A204.1 (cell line): Measurements from ENCODE around the gene CANT1.
"Not testable (repeated sequence)": the region's sequence is repeated elsewhere in the genome, so short reads cannot be mapped to it uniquely, and the experiment has no call there.

ENCODE experiments used
- FAIRE-seq: peaks from 2 replicates; lab custom pipeline; 2012; peaks lifted over from hg19 to GRCh38; lab: Jason Lieb, UNC

CANT1 gene

DNA sequence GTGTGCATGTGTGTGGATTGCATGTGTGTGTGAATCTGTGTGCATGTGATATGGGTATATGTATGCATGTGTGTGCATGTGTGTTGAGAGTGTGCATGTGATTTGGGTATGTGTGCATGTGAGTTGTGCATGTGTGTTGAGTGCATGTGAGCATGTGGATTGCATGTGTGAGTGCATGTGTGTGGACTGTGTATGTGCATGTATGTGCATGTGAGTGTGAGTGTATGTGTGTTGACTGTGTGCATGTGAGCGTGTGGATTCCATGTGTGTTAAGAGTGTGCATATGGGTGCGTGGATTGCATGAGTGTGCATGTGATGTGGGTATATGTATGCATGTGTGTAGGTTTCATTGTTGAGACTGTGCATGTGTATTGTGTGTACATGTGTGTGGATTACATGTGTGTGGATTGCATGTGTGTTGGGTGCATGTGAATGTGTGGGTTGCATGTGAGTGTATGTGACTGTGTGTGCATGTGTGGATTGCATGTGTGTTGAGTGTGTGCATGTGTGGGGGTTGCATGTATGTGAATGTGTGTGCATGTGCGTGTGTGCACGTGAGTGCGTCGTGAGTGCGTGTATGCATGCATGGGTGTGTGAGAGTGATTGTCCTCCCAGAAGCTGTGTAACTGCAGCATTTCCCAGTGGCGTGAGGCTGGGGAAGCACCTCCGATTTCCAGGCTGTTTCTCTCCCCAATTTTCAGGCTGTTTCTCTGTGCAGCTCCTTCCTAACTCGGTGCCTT, 33.8 kb upstream of the CANT1 start:
- no peak for FAIRE-seq

DNA sequence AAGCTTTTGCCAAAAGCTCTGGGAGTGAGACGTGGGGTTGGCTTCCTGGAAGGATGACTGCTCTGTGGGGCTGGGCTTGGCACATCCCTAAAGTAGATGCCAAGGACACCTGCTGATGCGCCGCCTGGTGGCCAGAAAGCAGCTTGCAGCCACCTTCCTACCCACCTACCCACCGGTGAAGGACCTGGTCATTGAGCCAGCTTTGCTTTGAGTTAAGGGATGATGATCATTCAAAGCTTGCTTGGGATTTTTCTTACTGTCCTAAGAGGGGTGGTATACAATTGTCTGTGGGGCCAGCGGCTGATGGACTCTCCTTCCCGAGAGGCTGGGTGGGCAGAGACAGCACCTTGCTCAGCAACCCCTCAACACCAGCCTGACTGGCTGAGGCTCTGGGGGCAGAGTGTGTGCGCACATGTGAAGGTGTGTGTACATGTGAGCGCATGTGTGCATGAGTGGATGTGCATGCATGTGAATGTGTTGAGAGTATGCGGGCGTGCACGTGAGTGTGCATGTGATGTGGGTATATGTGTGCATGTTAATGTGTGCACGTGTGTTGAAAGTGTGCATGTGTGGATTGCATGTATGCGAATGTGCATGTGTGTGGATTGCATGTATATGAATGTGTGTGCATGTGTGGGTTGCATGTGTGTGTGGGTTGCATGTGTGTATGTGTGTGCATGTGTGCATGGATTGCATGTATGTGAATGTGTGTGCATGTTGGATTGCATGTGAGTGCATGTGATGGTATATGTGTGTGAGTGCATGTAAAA, 33.0 kb upstream of the CANT1 start:
- FAIRE-seq, result no peak

DNA sequence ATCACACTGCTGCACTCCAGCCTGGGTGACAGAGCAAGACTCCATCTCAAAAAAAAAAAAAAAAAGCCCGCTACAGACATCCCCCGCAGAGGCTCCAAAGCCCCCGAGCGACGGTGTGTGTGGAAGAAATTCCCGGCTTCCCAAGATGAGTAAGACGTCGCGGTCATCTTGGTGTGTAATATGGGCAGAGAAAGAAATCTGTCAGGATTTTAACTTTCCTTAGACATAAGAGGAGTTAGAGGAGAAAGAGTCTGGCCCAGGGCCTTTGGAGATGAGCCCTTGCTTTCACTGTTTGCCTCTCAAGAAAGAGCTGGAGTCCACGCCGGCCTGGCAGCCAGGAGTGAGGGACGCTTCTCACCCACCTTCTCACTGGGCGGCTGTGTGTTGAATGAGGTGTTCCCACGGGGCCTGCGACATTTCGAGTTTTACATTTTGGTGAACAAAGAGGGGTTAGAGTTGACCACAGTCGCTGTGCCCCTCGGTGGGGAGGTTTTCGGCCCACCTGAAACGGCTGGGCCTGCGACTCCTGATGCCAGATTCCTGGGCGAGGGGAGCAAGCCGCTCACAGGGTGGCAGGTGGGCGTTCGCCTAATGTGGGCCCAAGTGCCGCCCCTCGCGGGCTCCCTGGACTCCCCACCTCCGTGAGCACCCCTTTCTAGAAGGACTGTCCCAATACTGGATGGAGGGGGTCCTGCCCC, 32.3 kb upstream of the CANT1 start:
- no peak for FAIRE-seq

DNA sequence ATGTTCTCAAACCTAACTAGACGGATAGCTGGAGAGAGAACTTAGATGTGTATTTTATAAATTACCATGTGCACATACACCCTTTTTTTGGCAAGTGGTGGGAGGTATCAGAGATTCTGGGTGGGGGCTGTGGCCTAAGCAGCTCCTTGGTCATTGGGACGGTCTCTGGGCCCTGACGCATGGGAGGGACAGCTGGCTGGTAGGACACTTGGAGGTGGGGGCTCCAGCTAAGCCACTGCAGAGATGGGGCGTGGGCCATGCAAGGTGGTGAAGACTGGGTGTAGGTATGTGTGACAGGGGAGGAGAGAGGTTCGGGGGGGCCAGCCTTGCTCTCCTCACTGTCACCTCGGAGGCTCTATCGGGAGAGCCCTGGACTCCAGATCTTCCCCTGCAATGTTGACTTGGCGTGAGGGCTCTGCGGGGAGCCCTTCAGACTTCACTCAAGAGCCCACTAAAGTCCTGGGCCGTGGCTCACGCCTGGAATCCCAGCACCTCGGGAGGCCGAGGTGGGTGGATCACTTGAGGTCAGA, 31.5 kb upstream of the CANT1 start:
- no peak for FAIRE-seq

DNA sequence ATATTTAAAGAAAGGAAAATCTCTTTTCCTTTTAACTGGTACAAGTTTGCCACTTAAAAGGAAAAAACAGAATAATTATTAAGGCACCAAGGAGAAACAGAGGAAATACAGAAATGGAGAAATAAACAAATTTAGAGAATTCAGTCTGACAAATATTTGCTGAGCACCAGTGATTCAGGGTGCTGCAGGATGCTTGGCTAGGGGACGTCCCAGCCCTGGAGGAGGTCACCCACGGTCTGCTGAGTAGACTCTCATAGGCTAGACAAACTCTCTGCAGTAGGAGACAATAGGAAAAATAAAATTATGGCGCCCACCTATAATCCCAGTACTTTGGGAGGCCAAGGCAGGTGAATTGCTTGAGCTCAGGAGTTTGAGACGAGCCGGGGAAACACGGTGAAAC, 30.3 kb upstream of the CANT1 start:
- FAIRE-seq, result no peak

DNA sequence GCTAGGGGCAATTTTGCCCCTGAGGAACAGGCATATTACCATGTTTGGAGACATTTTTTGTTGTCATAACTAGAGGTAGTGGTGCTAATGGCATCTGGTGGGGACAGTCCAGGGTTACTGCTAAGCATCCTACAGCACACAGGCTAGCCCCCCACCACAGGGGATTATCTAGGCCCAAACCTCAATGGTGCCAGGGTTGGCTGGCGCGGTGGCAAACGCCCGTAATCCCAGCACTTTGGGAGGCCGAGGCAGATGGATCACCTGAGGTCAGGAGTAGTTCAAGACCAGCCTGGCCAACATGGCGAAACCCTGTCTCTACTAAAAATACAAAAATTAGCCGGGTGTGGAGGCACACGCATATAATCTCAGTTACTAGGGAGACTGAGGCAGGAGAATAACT, 29.6 kb upstream of the CANT1 start:
- no peak for FAIRE-seq

DNA sequence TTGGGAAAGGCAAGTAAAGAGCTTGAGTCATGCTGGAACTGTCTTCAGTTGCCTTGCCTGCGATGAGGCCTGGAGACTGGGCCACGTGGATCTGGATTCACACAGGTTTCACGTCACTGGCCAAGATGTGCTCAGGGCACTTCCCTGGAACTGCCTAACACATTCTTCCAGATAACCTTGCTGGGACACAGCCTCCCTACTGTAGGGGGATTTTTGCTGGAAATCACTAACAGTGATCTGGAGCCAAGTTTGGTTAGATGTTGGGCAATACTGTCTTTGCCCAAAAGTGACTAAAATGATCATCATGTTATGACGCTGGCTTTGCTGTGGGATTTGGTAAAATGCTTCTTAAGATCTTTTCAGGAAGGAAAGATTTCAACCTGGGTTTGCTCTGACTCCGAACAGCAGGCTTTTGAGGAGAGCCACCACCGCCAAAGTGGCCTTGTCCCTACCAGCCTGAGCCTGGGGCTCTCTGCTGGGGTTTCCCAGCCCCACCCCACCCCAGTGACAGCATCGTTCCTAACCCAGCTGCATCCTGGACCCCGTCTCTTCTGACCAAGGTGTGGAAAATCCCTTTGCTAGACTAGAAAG, 29.1 kb upstream of the CANT1 start:
- no peak for FAIRE-seq

DNA sequence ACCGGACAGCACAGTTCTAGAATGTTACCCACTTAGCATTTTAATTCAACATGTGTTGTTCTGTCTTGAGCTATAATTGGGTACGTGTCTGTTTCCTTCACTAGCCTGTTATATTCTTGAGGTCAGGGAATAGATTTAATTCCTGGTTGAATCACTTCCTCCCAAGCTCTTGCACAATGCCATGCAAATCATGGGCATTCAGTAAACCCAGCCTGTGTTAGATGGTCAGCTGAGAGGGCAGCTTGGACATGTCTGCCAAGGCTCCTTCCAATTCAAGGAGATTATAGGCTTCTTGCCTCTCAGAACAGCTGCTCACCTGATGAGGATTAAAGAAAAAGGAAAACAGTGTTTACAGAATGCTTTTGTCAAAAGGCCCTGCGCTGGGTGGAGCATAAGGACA, 27.0 kb upstream of the CANT1 start:
- no peak for FAIRE-seq

DNA sequence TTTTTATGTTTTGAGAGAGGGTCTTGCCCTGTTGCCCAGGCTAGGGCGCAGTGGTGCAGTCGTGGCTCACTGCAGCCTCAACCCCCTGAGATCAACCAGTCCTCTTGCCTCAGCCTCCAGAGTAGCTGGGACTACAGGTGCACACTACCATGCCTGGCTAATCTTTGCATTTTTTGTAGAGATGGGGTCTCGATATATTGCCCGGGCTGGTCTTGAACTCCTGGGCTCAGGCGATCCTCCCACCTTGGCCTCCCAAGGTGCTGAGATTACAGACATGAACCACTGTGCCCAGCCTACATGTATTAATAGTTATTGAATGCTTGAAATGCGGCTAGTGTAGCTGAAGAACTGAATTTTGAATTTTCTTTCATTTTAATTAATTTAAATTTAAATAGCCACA, 26.6 kb upstream of the CANT1 start:
- no peak for FAIRE-seq

DNA sequence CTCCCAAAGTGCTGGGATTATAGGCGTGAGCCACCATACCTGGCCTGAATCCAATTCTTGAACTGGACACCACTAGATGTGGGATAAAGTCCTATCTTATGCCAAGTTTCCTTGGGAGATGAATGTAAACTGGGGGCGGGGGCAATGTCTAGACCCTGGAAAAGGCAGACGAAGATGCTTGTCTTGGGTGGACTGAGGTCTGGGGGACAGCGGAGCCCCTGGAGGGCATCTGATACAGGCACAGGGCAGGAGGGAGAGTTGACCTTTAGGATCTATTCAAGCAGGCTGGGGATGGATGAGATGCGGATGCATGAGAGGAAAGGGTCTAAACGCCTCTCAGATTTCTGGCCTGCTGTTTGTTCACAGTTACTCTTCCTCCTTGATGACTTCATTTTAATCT, 26.1 kb upstream of the CANT1 start:
- no peak for FAIRE-seq

DNA sequence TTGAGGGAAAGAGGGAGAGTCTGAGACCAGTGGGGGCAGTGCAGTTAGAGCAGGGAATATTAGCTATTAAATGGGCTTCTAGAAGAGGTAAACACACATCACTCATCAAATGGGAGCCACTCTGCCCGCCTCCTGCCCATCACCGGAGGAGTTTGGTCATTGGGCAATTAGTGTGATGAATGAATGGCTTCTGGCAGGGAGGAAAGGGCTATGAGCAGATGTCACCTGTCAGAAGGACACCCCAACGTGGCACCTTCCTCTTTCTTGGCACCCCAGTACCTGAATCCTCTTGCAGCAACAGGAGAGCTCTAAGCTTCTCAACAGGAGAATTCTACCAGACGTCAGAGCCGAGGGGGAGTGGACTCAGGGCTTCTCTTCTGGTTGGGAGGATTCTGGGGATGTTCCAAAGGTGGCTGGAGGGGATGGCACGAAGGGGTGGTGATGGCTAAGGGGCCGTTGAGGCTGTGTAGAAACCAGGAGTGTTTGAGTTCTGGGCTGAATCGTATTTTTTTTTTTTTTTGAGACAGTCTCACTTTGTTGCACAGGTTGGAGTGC, 25.4 kb upstream of the CANT1 start:
- no peak for FAIRE-seq

DNA sequence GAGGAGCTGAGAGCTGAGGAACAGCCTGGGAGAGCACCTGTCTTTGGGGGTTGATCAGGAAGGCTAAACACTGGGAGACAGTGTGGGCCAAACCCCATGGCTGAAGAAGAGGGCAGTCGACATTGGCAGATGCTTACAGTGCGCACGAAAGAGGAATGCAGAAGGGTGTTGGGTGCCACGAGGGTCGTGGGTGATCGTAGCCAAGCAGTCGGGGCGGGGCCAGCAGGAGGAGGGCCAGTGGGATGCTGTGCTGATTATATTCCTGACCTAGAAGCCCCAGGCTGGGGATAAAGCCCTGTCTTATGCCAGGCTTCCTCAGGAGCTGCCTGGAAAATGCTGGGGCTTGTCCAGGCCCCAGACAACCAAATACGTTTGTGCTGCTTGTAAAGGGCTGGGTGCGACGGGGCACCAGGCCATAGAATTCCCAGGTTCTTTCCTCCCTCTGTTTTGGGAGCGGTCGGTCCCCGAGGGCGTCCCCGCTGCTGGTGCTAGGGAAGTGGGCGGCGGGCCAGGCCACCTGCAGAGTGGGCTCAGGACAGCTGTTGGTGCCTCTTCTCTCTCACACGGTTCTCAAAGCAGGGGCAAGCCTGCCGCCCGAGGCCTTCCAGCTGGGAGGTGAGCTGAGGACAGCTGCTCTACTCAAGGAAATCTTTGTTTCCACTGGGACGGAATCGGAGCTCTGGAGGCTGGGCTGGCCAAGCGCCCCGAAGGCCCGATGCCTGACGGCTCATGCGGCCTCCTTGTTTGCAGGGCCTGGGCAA, 24.4 kb upstream of the CANT1 start:
- no peak for FAIRE-seq

DNA sequence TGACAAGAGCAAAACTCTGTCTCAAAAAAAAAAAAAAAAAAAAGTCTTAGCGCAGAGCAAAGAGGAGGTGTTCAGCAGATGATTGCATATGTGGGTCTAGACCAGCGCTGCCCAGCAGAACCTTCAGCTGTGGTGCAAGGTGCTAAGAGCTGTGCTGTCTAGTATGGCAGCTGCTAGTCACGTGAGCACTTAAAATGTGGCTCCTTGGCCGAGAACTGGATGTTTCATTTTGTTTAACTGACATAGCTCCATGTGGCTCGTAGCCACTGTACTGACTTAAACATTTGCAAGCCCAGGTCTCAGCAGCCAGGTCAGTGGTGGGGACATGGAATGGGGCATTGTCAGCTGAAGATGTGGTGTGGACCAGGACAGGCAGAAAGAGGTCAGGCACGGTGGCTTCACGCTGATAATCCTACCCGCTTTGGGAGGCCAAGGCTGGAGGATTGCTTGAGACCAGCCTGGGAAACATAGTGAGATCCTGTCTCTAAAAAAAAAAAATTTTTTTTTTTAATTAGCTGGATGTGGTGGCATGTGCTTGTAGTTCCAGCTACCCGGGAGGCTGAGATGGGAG, 23.6 kb upstream of the CANT1 start:
- no peak for FAIRE-seq

DNA sequence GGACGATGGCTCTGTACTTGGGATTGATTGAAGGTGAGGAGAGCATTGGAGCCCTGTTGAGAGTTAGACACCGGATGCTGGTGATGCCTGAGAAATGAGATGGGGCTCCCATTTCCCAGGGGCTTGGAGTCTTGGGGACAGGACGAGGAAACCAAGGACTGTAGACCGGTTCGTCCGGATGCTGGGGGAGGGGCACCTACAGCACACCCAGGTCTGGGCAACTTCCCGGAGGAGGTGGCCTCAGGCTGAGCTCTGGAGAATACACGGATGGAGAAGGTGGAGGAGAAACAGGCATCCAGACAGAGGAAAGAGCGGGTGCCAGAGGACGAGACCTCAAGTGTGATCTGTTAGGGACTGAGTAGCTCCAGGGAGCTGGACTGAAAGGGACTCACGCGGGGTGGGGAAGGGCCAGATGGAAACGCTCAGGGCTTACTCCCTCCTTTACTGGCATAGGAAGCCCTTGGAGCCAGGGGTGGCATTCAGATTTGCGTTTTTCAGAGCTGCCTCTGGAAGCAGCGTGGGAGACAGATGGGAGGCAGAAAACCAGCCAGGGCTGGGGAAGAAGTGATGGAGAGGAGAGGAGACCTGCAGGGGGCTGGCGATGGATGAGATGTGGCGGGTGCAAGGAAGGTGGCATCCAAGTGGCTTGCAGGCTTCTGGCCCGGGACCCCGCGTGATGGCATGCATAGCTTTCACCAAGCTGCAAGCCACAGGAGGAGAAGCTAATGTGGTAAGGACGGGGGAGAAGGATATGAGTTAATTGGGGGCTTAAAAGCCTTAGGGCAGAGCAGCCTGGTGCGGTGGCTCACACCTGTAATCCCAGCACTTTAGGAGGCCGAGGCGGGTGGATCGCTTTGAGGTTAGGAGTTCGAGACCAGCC, 22.7 kb upstream of the CANT1 start:
- FAIRE-seq, result no peak

DNA sequence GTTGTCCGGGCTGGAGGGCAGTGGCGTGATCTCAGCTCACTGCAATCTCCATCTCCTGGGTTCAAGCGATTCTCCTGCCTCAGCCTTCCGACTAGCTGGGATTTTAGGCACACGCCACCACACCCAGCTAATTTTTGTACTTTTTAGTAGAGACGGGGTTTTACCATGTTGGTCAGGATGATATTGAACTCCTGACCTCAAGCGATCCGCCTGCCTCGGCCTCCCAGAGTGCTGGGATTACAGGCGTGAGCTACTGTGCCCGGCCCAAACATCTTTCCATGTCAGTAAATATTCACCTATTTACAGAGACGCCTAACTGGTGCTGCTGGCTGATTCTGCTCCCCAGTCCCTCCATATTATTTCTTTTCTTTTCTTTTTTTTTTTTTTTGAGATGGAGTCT, 21.1 kb upstream of the CANT1 start:
- not testable (repeated sequence) for FAIRE-seq

DNA sequence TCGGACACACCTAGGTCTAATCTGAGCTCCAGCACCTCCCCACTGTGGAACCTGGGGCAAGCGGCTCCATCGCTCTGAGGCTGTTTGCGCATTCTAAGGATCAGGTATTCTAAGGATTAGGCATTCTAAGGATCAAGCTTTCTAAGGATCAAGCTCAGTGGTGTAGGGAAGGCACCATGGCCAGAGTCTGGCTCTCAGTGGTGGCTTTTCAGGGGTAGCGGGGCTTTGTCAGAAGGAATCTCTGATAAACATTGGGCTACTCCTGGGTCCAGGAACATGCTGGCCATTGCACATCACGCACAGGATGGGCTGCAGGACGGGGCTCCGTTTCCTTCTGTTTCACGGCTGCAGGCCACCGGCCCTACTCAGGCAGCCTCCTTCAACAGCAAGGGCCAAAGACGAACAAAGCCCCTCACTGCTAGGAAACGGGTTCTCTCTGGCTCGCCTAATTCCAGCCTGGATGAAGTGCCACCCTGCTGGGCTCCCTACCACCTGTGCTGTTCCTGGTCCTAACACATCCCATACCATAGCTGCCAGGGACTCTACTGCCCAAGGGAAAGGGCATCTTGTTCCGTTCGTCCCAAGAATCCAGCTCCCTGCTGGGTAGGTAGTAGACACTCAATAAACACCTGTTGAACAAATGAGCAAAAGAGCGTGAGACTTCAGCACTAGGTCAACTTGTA, 19.9 kb upstream of the CANT1 start:
- no peak for FAIRE-seq

DNA sequence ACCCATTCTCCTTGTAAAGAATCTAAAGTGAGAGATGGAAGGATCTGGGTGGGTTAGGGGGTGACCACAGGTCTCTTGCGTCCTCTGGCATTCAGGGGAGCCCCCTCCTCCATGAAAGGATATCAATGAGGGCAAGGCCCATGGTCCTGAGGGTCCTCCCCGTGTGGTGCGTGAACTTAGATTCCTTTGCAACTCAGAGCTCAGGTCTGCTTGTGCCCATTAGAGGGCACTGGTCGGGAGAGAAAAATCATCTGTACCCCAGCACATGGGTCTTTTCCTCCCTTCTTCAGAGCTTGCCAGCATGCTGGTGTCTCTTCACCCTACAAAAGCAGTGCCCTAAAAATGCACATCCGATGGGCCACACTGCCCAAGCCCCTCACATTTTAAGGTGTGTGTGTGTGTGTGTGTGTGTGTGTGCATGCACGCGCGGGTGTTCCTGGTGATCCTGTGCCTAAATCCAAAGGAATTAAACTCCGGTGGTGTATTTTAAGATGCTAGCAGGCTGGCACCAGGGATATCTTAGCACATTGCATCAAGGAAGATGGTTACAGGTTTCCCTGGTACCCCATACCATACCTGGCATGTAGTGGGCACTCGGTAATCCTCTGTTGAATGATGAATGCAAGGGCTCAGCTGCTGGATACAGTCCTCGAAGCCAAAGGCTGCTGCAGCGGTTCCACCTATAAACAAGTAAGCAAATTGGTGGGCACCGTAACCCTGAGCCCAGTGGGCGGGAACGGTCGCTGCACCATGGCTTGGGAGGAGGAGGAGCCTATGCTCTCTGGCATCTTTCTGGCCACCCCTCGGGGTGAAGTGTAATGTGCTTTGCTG, 19.1 kb upstream of the CANT1 start:
- FAIRE-seq, result no peak

DNA sequence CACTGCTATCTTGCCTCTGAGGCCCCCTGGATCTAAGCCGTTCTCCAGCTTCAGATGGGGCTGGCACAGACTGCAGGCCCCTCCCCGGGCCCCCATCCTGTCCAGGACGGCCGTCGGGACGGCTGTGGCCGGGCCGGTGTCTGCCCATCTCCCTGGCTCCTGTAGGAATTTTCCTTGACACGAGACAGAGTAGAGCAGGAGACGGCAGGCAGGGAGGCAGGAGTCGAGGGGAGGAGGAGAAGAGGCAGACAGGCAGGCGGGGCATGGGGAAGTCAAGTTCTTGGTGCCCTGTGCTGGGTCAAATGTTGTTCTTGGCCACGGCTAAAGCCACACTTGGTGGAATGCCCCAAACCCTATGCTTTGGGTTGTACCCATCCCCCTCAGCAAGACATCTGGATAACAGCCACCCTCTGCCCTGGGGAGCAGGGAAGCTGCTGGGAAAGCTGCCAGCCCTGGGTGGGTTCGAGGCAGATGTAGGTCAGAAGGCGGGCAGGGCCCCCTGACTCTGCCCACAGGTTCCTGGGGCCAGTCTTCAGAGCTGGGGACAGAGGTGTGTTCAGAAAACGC, 18.4 kb upstream of the CANT1 start:
- no peak for FAIRE-seq
